ENCODE results near the gene NOTCH3.
A peak's percentile ranks its signal among the peaks of the same experiment; 100 is the strongest.

NOTCH3 gene

DNA sequence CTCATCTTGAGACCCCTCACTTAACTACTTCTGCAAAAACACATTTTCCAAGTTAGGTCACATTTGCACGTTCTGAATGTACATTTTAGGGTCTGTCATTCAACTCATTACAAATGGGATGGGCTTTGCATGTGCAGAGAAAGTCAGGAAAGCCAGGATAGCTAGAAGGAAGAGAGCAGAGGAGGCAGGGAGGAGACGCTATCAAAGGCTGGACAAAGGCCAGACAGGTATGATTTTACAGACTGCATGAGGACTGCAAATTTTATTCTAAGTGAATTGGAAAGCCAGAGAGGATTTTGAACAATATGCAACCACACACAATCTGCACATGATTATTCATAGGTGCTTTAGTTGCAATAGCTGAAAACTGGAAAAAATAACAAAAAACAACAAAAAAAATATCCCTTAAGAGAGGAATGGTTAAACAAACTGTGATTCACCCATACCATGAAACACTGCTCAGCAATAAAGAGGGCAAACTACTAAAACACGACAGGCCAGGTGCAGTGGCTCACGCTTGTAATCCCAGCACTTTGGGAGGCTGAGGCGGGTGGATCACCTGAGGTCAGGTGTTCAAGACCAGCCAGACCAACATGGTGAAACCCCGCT is 72.5 kb downstream of the NOTCH3 start:
- H3K4me3 ChIP-seq (ENCODE audit: low read length), result no peak overlapping the region
- H3K9me2 ChIP-seq (replicated peaks; ENCODE audit: insufficient read depth, low read length), result no peaks in the 10 kb centered on the region
- no peak overlapping the region for H2AFZ ChIP-seq (ENCODE audit: low read length)
- H3K27me3 ChIP-seq (replicated peaks; ENCODE audit: insufficient read depth, low read length), result 0 out of 2 replicates have a peak, but pooled peaks cover 3% of the 10 kb centered on the region
- no peak for DNase-seq
- H3K9me3 ChIP-seq (replicated peaks; ENCODE audit: insufficient read depth, low read length), result no peaks in the 10 kb centered on the region
- H3K9ac ChIP-seq (ENCODE audit: low read length), result no peak overlapping the region
- 0 out of 2 replicates have a peak, but pooled peaks cover 6% of the 10 kb centered on the region for H3K4me1 ChIP-seq (ENCODE audit: low read length)
- no peak overlapping the region for H3K4me2 ChIP-seq (ENCODE audit: low read depth, low read length)
- TF ChIP-seq EZH2 (optimal IDR thresholded peaks at IDR 0.05; ENCODE audit: low read depth, low read length) (no peak), EZH2phosphoT487 (IDR thresholded peaks at IDR 0.05; ENCODE audit: low read length) (no peak)
- TF ChIP-seq, protein P1, sequence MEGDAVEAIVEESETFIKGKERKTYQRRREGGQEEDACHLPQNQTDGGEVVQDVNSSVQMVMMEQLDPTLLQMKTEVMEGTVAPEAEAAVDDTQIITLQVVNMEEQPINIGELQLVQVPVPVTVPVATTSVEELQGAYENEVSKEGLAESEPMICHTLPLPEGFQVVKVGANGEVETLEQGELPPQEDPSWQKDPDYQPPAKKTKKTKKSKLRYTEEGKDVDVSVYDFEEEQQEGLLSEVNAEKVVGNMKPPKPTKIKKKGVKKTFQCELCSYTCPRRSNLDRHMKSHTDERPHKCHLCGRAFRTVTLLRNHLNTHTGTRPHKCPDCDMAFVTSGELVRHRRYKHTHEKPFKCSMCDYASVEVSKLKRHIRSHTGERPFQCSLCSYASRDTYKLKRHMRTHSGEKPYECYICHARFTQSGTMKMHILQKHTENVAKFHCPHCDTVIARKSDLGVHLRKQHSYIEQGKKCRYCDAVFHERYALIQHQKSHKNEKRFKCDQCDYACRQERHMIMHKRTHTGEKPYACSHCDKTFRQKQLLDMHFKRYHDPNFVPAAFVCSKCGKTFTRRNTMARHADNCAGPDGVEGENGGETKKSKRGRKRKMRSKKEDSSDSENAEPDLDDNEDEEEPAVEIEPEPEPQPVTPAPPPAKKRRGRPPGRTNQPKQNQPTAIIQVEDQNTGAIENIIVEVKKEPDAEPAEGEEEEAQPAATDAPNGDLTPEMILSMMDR (IDR thresholded peaks at IDR 0.05; ENCODE audit: low read length), result no peak
- H3F3A ChIP-seq (ENCODE audit: insufficient read depth, low read length), result no peaks in the 10 kb centered on the region
- H3K79me2 ChIP-seq (ENCODE audit: low read length), result peaks cover 15% of the 10 kb centered on the region
- H3K36me3 ChIP-seq (replicated peaks; ENCODE audit: insufficient read depth, low read length), result no peaks in the 10 kb centered on the region
- H4K20me1 ChIP-seq (ENCODE audit: insufficient read depth, low read length), result no peaks in the 10 kb centered on the region
- H3K27ac ChIP-seq (ENCODE audit: low read length), result no peak overlapping the region

DNA sequence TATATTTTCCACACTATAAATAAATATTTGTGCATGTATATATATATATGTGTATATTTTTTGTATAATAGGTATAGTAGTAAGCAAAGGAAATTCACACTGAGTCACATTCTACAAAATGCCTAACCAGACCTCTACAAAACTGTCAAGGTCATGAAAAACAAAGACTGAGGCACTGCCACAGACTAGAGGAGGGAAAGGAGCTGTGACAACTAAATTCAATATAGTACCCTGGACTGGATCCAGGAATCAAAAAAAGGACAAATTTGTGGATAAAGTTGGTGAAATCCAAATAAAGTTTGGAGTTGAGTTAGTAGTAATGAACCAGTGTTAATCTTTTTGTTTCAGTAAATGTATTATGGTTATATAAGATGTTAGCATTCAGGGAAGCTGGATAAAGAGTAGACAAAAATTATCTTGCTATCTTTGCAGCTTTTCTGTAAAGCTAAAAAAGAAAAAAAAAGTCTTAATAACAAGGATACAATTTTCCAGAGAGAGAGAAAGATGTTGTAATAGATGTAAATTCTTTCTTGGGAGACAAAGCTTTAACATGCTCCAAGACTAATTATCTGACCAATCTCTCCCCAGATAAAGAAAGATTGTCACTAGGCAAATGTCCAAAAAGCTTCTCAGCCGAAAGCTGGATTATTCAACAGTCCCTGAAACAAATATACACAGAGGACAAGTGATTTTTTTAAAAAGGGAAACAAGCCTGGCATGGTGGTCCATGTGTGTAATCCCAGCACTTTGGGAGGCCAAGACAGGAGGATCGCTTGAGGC is 74.5 kb downstream of the NOTCH3 start:
- H3K4me1 ChIP-seq (ENCODE audit: low read length), result 0 out of 2 replicates have a peak, but pooled peaks cover 4% of the 10 kb centered on the region
- H3K27me3 ChIP-seq (replicated peaks; ENCODE audit: insufficient read depth, low read length), result 0 out of 2 replicates have a peak, but pooled peaks cover 3% of the 10 kb centered on the region
- no peak for DNase-seq
- peak overlapping the region; percentile 99 for H3K4me3 ChIP-seq (ENCODE audit: low read length)
- no peak overlapping the region for H3K27ac ChIP-seq (ENCODE audit: low read length)
- peak overlapping the region; percentile 30; the same call in 1 of the 2 replicates for H3K9ac ChIP-seq (ENCODE audit: low read length)
- H4K20me1 ChIP-seq (ENCODE audit: insufficient read depth, low read length), result no peaks in the 10 kb centered on the region
- H3K36me3 ChIP-seq (replicated peaks; ENCODE audit: insufficient read depth, low read length), result no peaks in the 10 kb centered on the region
- TF ChIP-seq, protein P1 (IDR thresholded peaks at IDR 0.05; ENCODE audit: low read length), result no peak
- TF ChIP-seq EZH2phosphoT487 (IDR thresholded peaks at IDR 0.05; ENCODE audit: low read length) (no peak), EZH2 (optimal IDR thresholded peaks at IDR 0.05; ENCODE audit: low read depth, low read length) (no peak)
- peaks cover 17% of the 10 kb centered on the region for H3K79me2 ChIP-seq (ENCODE audit: low read length)
- no peaks in the 10 kb centered on the region for H3F3A ChIP-seq (ENCODE audit: insufficient read depth, low read length)
- 0 out of 2 replicates have a peak overlapping the region, but pooled peaks have one; percentile 36 for H2AFZ ChIP-seq (ENCODE audit: low read length)
- H3K4me2 ChIP-seq (ENCODE audit: low read depth, low read length), result peak overlapping the region; percentile 93
- H3K9me2 ChIP-seq (replicated peaks; ENCODE audit: insufficient read depth, low read length), result no peaks in the 10 kb centered on the region
- H3K9me3 ChIP-seq (replicated peaks; ENCODE audit: insufficient read depth, low read length), result no peaks in the 10 kb centered on the region

DNA sequence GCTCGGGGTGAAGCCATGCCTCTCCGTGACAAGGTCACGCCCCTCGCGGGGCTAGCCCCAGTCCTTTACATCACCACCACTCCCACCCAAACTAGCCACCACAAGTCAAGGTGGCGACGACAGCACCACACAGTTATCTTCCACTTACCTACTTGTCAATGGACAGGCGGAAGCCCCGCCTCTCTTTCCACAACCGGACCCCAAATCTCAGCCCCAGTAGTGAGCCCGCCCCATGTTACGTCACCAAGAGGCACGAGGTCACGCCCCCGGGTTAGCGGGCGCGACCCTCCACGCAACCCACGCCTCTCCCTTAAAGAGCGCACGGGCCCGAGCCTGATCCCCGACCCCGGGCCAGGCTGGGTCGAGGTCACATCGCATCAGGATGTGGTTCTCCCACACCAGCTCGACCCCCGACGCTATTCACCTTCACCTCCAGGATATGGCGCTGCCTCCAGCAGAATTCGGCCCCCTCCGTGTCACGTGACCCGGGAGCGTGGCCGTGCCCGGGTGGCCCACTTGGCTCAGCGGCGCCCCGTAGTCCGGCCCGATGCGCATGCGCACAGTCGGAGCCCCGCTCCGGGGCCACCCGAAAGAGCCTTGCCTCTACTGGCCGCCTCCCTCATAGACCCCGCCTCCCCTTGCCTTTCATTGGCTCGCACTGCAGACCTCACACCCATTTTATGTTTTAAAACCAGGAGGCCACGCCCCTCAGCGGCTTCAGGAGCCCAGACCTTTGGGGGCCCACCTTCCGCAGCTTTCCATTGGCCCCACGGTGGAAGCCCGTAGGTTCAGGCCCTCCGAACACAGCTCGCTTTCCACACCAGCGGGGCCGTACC is 75.3 kb downstream of the NOTCH3 start:
- Histone ChIP-seq H3K4me2 (ENCODE audit: low read depth, low read length) (peak overlapping the region; percentile 93), H2AFZ (ENCODE audit: low read length) (peak overlapping the region; percentile 92), H3K36me3 (replicated peaks; ENCODE audit: insufficient read depth, low read length) (no peaks in the 10 kb centered on the region), H3K9me2 (replicated peaks; ENCODE audit: insufficient read depth, low read length) (no peaks in the 10 kb centered on the region), H4K20me1 (ENCODE audit: insufficient read depth, low read length) (no peaks in the 10 kb centered on the region), H3K27ac (ENCODE audit: low read length) (peak overlapping the region; percentile 75; the same call in 1 of the 2 replicates), H3K27me3 (replicated peaks; ENCODE audit: insufficient read depth, low read length) (0 out of 2 replicates have a peak, but pooled peaks cover 3% of the 10 kb centered on the region), H3K4me3 (ENCODE audit: low read length) (peak overlapping the region; percentile 99), H3K9me3 (replicated peaks; ENCODE audit: insufficient read depth, low read length) (no peaks in the 10 kb centered on the region), H3K9ac (ENCODE audit: low read length) (peak overlapping the region; percentile 94), H3K4me1 (ENCODE audit: low read length) (0 out of 2 replicates have a peak, but pooled peaks cover 3% of the 10 kb centered on the region), H3F3A (ENCODE audit: insufficient read depth, low read length) (no peaks in the 10 kb centered on the region), H3K79me2 (ENCODE audit: low read length) (peaks cover 17% of the 10 kb centered on the region)
- DNase-seq, result peak; percentile 97
- TF ChIP-seq, protein P1 (IDR thresholded peaks at IDR 0.05; ENCODE audit: low read length), result no peak
- TF ChIP-seq EZH2phosphoT487 (IDR thresholded peaks at IDR 0.05; ENCODE audit: low read length) (no peak), EZH2 (optimal IDR thresholded peaks at IDR 0.05; ENCODE audit: low read depth, low read length) (no peak)

Data from MM.1S (cell line).